HEK293 (cell line): ENCODE measurements around the gene NAV1.

Experiments
- MEIS1 ChIP-seq: sonication (generic); formaldehyde crosslinking; IDR thresholded peaks from 2 replicates; pipeline ENCODE4 v1.8.1; 2022; ENCODE audit warnings: missing genetic modification reagents, mild to moderate bottlenecking, borderline replicate concordance
- ZNF239 ChIP-seq: fragments of 450-650 bp; formaldehyde crosslinking; IDR thresholded peaks from 2 replicates; pipeline ENCODE4 v1.5.1; 2016; ENCODE audit warnings: missing biosample characterization, missing genetic modification characterization
- ZNF416 ChIP-seq: fragments of 450-650 bp; formaldehyde crosslinking; IDR thresholded peaks from 2 replicates; pipeline ENCODE4 v1.5.1; 2016; ENCODE audit warnings: missing biosample characterization, missing genetic modification characterization
- ZNF558 ChIP-seq: fragments of 450-650 bp; formaldehyde crosslinking; IDR thresholded peaks from 2 replicates; pipeline ENCODE4 v1.5.1; 2016; ENCODE audit warnings: missing biosample characterization, missing genetic modification characterization
- ZSCAN16 ChIP-seq: fragments of 450-650 bp; formaldehyde crosslinking; IDR thresholded peaks from 2 replicates; pipeline ENCODE4 v1.5.1; 2016; ENCODE audit warnings: missing biosample characterization, missing genetic modification characterization
- TF ChIP-seq, protein P1 (sequence below): fragments of 450-650 bp; formaldehyde crosslinking; IDR thresholded peaks from 2 replicates; pipeline ENCODE4 v1.5.1; 2016; ENCODE audit warnings: missing biosample characterization, missing genetic modification characterization
- TF ChIP-seq, protein P2 (sequence below): fragments of 450-650 bp; formaldehyde crosslinking; IDR thresholded peaks from 2 replicates; pipeline ENCODE4 v1.5.1; 2016; ENCODE audit warnings: missing biosample characterization, missing genetic modification characterization, low read depth
- TF ChIP-seq, protein P3 (sequence below): fragments of 450-650 bp; formaldehyde crosslinking; IDR thresholded peaks from 2 replicates; pipeline ENCODE4 v1.5.1; 2016; ENCODE audit warnings: missing biosample characterization, missing genetic modification characterization

DNA sequence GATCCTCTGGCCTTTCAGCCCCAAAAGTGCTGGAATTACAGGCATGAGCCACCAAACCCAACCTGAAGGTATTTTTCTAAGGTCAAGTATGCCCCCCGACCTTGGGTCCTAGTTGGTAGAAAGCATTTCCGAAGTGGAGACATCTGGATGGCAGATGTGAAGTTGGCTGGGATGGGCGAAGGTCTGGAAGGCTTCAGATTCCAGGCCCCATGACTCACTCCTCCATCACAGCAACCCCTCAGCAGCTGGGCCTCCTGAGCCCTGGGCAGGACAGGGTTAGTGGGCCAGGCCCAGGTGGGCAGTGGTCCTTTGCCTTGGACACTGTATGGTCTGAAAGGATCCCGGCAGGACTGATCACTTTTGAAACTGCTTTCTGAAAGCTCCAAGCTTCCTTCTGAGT lies 23.3 kb downstream of the NAV1 start:
- TF ChIP-seq, protein P1, sequence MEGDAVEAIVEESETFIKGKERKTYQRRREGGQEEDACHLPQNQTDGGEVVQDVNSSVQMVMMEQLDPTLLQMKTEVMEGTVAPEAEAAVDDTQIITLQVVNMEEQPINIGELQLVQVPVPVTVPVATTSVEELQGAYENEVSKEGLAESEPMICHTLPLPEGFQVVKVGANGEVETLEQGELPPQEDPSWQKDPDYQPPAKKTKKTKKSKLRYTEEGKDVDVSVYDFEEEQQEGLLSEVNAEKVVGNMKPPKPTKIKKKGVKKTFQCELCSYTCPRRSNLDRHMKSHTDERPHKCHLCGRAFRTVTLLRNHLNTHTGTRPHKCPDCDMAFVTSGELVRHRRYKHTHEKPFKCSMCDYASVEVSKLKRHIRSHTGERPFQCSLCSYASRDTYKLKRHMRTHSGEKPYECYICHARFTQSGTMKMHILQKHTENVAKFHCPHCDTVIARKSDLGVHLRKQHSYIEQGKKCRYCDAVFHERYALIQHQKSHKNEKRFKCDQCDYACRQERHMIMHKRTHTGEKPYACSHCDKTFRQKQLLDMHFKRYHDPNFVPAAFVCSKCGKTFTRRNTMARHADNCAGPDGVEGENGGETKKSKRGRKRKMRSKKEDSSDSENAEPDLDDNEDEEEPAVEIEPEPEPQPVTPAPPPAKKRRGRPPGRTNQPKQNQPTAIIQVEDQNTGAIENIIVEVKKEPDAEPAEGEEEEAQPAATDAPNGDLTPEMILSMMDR (tag by site-specific recombination): no peak
- TF ChIP-seq, protein P2, sequence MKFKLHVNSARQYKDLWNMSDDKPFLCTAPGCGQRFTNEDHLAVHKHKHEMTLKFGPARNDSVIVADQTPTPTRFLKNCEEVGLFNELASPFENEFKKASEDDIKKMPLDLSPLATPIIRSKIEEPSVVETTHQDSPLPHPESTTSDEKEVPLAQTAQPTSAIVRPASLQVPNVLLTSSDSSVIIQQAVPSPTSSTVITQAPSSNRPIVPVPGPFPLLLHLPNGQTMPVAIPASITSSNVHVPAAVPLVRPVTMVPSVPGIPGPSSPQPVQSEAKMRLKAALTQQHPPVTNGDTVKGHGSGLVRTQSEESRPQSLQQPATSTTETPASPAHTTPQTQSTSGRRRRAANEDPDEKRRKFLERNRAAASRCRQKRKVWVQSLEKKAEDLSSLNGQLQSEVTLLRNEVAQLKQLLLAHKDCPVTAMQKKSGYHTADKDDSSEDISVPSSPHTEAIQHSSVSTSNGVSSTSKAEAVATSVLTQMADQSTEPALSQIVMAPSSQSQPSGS (tag by site-specific recombination): no peak
- TF ChIP-seq ZSCAN16 (no peak), ZNF239 (tag by site-specific recombination) (no peak), ZNF558 (tag by site-specific recombination) (no peak), MEIS1 (no peak), ZNF416 (no peak)
- TF ChIP-seq, protein P3, sequence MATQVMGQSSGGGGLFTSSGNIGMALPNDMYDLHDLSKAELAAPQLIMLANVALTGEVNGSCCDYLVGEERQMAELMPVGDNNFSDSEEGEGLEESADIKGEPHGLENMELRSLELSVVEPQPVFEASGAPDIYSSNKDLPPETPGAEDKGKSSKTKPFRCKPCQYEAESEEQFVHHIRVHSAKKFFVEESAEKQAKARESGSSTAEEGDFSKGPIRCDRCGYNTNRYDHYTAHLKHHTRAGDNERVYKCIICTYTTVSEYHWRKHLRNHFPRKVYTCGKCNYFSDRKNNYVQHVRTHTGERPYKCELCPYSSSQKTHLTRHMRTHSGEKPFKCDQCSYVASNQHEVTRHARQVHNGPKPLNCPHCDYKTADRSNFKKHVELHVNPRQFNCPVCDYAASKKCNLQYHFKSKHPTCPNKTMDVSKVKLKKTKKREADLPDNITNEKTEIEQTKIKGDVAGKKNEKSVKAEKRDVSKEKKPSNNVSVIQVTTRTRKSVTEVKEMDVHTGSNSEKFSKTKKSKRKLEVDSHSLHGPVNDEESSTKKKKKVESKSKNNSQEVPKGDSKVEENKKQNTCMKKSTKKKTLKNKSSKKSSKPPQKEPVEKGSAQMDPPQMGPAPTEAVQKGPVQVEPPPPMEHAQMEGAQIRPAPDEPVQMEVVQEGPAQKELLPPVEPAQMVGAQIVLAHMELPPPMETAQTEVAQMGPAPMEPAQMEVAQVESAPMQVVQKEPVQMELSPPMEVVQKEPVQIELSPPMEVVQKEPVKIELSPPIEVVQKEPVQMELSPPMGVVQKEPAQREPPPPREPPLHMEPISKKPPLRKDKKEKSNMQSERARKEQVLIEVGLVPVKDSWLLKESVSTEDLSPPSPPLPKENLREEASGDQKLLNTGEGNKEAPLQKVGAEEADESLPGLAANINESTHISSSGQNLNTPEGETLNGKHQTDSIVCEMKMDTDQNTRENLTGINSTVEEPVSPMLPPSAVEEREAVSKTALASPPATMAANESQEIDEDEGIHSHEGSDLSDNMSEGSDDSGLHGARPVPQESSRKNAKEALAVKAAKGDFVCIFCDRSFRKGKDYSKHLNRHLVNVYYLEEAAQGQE: no peak
